Neuronal stem cell (in vitro differentiated cells): ENCODE measurements around the gene AMBRA1.
A peak's percentile ranks its signal among the peaks of the same experiment; 100 is the strongest.

Experiments
- DNase-seq: peaks from one replicate; pipeline ENCODE4 v3.0.0-alpha.2; 2013; ENCODE audit warnings: low spot score
- H2AFZ ChIP-seq: one replicate; pipeline ENCODE4 v1.6.1; 2013; ENCODE audit warnings: mild to moderate bottlenecking, low read length, inconsistent platforms
- H2AK5ac ChIP-seq: 2 replicates; pipeline ENCODE4 v1.6.1; 2013; ENCODE audit warnings: low read depth, mild to moderate bottlenecking, inconsistent platforms, low read length, moderate library complexity, mixed read lengths
- H2BK120ac ChIP-seq: 2 replicates; pipeline ENCODE4 v1.6.1; 2013; ENCODE audit warnings: low read depth, mild to moderate bottlenecking, inconsistent platforms, low read length, moderate library complexity, mixed read lengths
- H2BK12ac ChIP-seq: one replicate; pipeline ENCODE4 v1.6.1; 2013; ENCODE audit warnings: low read length, inconsistent platforms
- H2BK15ac ChIP-seq: 2 replicates; pipeline ENCODE4 v1.6.1; 2013; ENCODE audit warnings: mild to moderate bottlenecking, low read length, inconsistent platforms, mixed read lengths
- H2BK5ac ChIP-seq: one replicate; pipeline ENCODE4 v1.6.1; 2013; ENCODE audit warnings: inconsistent platforms, mild to moderate bottlenecking, low read length, moderate library complexity
- H3K14ac ChIP-seq: one replicate; pipeline ENCODE4 v1.6.1; 2013; ENCODE audit warnings: low read length, inconsistent platforms
- H3K18ac ChIP-seq: 2 replicates; pipeline ENCODE4 v1.6.1; 2013; ENCODE audit warnings: low read length, inconsistent platforms
- H3K23ac ChIP-seq: 2 replicates; pipeline ENCODE4 v1.6.1; 2013; ENCODE audit warnings: low read depth, mild to moderate bottlenecking, mixed read lengths, low read length, inconsistent platforms; ENCODE audit not compliant: poor library complexity
- H3K27ac ChIP-seq: replicated peaks from 3 replicates; pipeline ENCODE4 v1.5.1; 2013; ENCODE audit warnings: low read length, inconsistent platforms
- H3K27me3 ChIP-seq, 3 experiments: 2 replicates each; pipeline ENCODE4 v1.6.1; 2013; ENCODE audit warnings: low read length in 3 of 3, mild to moderate bottlenecking in 2 of 3, inconsistent platforms in 1 of 3, low read depth in 1 of 3, mixed read lengths in 1 of 3, moderate library complexity in 1 of 3; ENCODE audit not compliant: control insufficient read depth in 3 of 3, insufficient read depth in 3 of 3
- H3K36me3 ChIP-seq, 2 donors: replicated peaks in 1 of 2; 2 replicates each; pipeline ENCODE4 v1.6.1; 2013; ENCODE audit warnings: low read length in 2 of 2; ENCODE audit not compliant: control insufficient read depth in 2 of 2, insufficient read depth in 2 of 2
- H3K4ac ChIP-seq: 2 replicates; pipeline ENCODE4 v1.6.1; 2013; ENCODE audit warnings: inconsistent platforms, mild to moderate bottlenecking, low read length, moderate library complexity
- H3K4me1 ChIP-seq, 2 donors: 1 replicate in 1 of 2; 2 replicates in 1 of 2; pipeline ENCODE4 v1.6.1; 2013; ENCODE audit warnings: low read length in 2 of 2, low read depth in 1 of 2; ENCODE audit not compliant: control insufficient read depth in 2 of 2, insufficient read depth in 1 of 2
- H3K4me2 ChIP-seq: one replicate; pipeline ENCODE4 v1.6.1; 2013; ENCODE audit warnings: mild to moderate bottlenecking, low read length, inconsistent platforms; ENCODE audit not compliant: insufficient read depth, poor library complexity, severe bottlenecking
- H3K4me3 ChIP-seq, 2 donors: 2 replicates each; pipeline ENCODE4 v1.5.1; 2013; ENCODE audit warnings: low read length in 2 of 2, mild to moderate bottlenecking in 2 of 2, inconsistent platforms in 1 of 2, moderate library complexity in 1 of 2
- H3K79me1 ChIP-seq: one replicate; pipeline ENCODE4 v1.6.1; 2013; ENCODE audit warnings: low read depth, mild to moderate bottlenecking, inconsistent platforms, low read length, moderate library complexity
- H3K9ac ChIP-seq: one replicate; pipeline ENCODE4 v1.6.1; 2013; ENCODE audit warnings: mild to moderate bottlenecking, low read depth, low read length, inconsistent platforms; ENCODE audit not compliant: poor library complexity
- H3K9me3 ChIP-seq, 2 donors: replicated peaks in 1 of 2; 2 replicates each; pipeline versions ENCODE3 to v1.6.1; 2013; ENCODE audit warnings: low read length in 2 of 2, mild to moderate bottlenecking in 2 of 2, inconsistent platforms in 1 of 2, low read depth in 1 of 2, mixed read lengths in 1 of 2, moderate library complexity in 1 of 2; ENCODE audit not compliant: control insufficient read depth in 2 of 2, insufficient read depth in 1 of 2
- H4K8ac ChIP-seq: one replicate; pipeline ENCODE4 v1.6.1; 2013; ENCODE audit warnings: low read depth, mild to moderate bottlenecking, inconsistent platforms, low read length, moderate library complexity
- H4K91ac ChIP-seq: one replicate; pipeline ENCODE4 v1.6.1; 2013; ENCODE audit warnings: low read length, low read depth, mild to moderate bottlenecking, inconsistent platforms; ENCODE audit not compliant: poor library complexity
- WGBS, 2 donors: extraction: QIAGEN DNeasy Blood & Tissue Kit; methylation state at CpG; one replicate each; pipeline ENCODE4 v1.1.7; 2013; ENCODE audit warnings: missing lambda C conversion rate in 2 of 2, mixed read lengths in 1 of 2; ENCODE audit not compliant: insufficient read length in 2 of 2, insufficient replicate concordance in 1 of 2; ENCODE audit errors: extremely low coverage in 2 of 2; 5-methylcytosine and 5-hydroxymethylcytosine counted together

AMBRA1 gene

DNA sequence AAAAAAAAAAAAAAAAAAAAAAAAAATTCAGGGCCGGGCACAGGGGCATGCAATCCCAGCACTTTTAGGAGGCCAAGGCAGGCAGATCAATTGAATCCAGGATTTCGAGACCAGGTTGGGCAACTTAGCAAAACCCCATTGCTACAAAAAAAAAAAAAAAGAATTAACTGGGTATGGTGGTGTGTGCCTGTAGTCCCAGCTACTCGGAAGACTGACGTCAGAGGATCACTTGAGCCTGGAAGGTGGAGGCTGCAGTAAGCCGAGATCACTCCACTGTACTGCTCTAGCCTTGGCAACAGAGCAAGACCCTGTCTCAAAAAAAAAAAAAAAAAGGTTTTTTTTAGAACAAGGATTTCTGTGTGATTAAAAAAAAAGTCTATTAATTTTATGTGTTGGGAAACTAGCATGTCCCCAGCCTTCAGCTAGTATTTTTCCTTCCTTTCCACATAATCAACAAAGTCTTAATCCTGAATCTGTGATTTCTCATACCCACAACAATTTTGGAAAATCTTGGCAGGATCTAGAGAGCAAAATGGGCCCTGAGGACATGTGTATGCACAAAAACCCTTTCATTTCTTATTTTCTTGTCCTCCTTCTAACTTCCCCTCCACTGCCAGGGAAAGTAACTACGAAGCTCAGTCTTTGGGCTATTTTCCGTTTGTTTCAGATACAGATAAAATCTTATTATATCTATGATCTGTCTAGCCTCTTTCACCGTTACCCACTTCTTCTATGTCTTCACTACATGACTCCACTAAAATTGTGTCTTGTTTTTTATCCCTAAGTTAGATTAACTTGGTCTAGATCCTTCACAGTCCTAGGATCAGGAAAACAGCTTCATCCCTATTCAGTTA, 5.7 kb upstream of the AMBRA1 start:
- Histone ChIP-seq H3K14ac (no peak overlapping the region), H3K27ac (no peak overlapping the region)
- WGBS, 2 donors = no CpG with 5 or more reads among the region's 8 CpGs

GRCh38 chr11:46597609-46598219, 3.9 kb upstream of the AMBRA1 start:
- H3K14ac ChIP-seq = no peak overlapping the region
- H3K18ac ChIP-seq = no peak overlapping the region
- H3K27me3 ChIP-seq = no peaks in the 10 kb centered on the region
- H2BK12ac ChIP-seq = no peak overlapping the region
- no peak overlapping the region for H2BK5ac ChIP-seq
- H3K4me3 ChIP-seq = no peak overlapping the region
- no peak overlapping the region for H3K23ac ChIP-seq
- no peak overlapping the region for H2BK120ac ChIP-seq
- H3K27ac ChIP-seq = no peak overlapping the region
- no peak overlapping the region for H3K4ac ChIP-seq
- no peaks in the 10 kb centered on the region for H3K9me3 ChIP-seq
- H3K36me3 ChIP-seq = no peaks in the 10 kb centered on the region
- no peak overlapping the region for H4K8ac ChIP-seq
- no peak for DNase-seq
- no peak overlapping the region for H2AFZ ChIP-seq
- no CpG with 5 or more reads among the region's 6 CpGs for WGBS, 2 donors
- H3K9ac ChIP-seq = no peak overlapping the region
- no peak overlapping the region for H2BK15ac ChIP-seq
- H3K4me1 ChIP-seq = peaks cover 0 to 2% of the 10 kb centered on the region in 2 donors
- peaks cover 5% of the 10 kb centered on the region for H3K79me1 ChIP-seq
- no peak overlapping the region for H4K91ac ChIP-seq
- no peak overlapping the region for H3K4me2 ChIP-seq
- H2AK5ac ChIP-seq = no peak overlapping the region

More for the DNA sequence above, 5.7 kb upstream of the AMBRA1 start:
- Histone ChIP-seq H2BK120ac (no peak overlapping the region), H2BK12ac (no peak overlapping the region), H3K4ac (no peak overlapping the region), H3K4me1 (no peaks in the 10 kb centered on the region), H4K8ac (no peak overlapping the region), H2BK15ac (no peak overlapping the region), H2AFZ (no peak overlapping the region), H3K9me3 (no peaks in the 10 kb centered on the region), H3K18ac (no peak overlapping the region), H3K27me3 (no peaks in the 10 kb centered on the region), H2BK5ac (no peak overlapping the region), H3K79me1 (no peaks in the 10 kb centered on the region), H3K9ac (no peak overlapping the region), H3K36me3 (peaks cover 3 to 6% of the 10 kb centered on the region in 2 donors), H3K4me3 (no peak overlapping the region), H4K91ac (no peak overlapping the region), H3K4me2 (no peak overlapping the region), H3K23ac (no peak overlapping the region), H2AK5ac (no peak overlapping the region)
- DNase-seq = no peak

DNA sequence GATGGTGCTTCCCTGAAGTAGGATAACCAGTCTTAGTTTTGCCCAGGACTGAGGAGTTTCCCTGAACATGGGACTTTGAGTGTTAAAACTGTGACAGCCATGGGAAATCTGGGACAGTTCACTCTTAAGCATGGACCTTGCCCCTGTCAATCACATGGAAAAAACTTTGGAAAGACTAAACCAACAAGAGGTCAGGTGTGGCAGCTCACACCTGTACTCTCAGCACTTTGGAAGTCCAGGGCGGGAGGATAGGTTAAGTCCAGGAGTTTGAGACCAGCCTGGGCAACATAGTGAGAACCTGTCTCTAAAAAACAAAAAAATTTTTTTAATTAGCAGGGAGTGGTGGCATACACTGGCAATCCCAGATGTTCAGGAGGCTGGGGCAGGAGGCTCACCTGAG, 3.3 kb upstream of the AMBRA1 start:
- no peak overlapping the region for H2AFZ ChIP-seq
- H3K4ac ChIP-seq = no peak overlapping the region
- no peaks in the 10 kb centered on the region for H3K27me3 ChIP-seq
- no peak overlapping the region for H2AK5ac ChIP-seq
- no peak overlapping the region for H2BK5ac ChIP-seq
- H3K9ac ChIP-seq = no peak overlapping the region
- no CpG with 5 or more reads among the region's 1 CpG for WGBS, 2 donors
- no peak overlapping the region for H3K4me3 ChIP-seq
- no peak overlapping the region for H3K18ac ChIP-seq
- no peak overlapping the region for H3K14ac ChIP-seq
- DNase-seq = no peak
- peaks cover 7% of the 10 kb centered on the region for H3K79me1 ChIP-seq
- H4K91ac ChIP-seq = no peak overlapping the region
- H2BK15ac ChIP-seq = no peak overlapping the region
- no peak overlapping the region for H3K4me2 ChIP-seq
- peaks cover 2% of the 10 kb centered on the region in 2 donors for H3K4me1 ChIP-seq
- no peaks in the 10 kb centered on the region for H3K9me3 ChIP-seq
- H3K27ac ChIP-seq = no peak overlapping the region
- no peak overlapping the region for H2BK120ac ChIP-seq
- H4K8ac ChIP-seq = no peak overlapping the region
- no peak overlapping the region for H3K23ac ChIP-seq
- no peak overlapping the region for H2BK12ac ChIP-seq
- H3K36me3 ChIP-seq = no peaks in the 10 kb centered on the region

DNA sequence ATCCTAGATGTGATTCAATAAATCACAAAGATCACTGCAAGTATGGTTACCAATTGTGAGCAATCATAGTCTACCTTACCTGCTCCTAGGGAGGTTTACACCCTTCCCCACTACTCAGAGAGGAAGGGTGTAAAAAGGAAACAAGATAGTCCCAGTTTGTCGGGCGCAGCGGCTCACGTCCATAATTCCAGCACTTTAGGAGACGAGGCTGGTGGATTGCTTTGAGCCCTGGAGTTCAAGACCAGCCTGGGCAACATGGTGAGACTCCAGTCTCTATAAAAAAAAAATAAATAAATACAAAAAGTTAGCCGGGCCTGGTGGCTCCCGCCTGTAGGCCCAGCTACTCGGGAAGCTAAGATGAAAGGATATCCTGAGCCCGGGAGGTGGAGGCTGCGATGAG, 962 bp upstream of the AMBRA1 start:
- Histone ChIP-seq H3K9me3 (no peaks in the 10 kb centered on the region), H3K9ac (no peak overlapping the region), H3K27me3 (no peaks in the 10 kb centered on the region), H3K23ac (no peak overlapping the region), H3K27ac (no peak overlapping the region), H2AK5ac (no peak overlapping the region), H3K4me1 (peaks cover 2% of the 10 kb centered on the region in 2 donors), H2BK5ac (no peak overlapping the region), H3K79me1 (peaks cover 7% of the 10 kb centered on the region), H3K18ac (no peak overlapping the region), H3K4me3 (no peak overlapping the region), H4K91ac (no peak overlapping the region), H4K8ac (no peak overlapping the region), H3K4me2 (no peak overlapping the region), H2AFZ (peak overlapping the region; percentile 84), H3K14ac (no peak overlapping the region), H3K36me3 (no peaks in the 10 kb centered on the region), H2BK120ac (no peak overlapping the region), H2BK12ac (no peak overlapping the region), H3K4ac (no peak overlapping the region), H2BK15ac (no peak overlapping the region)
- DNase-seq = no peak
- no CpG with 5 or more reads among the region's 10 CpGs for WGBS, 2 donors
